AG09309 (cell line): ENCODE data around the gene DACH1.

Source experiments
- DNase-seq: peaks from one replicate; pipeline ENCODE4 v3.0.0-alpha.2; 2010; ENCODE audit warnings: low read depth
- H3K4me3 ChIP-seq: 2 replicates; pipeline ENCODE4 v1.5.1; 2011; ENCODE audit warnings: mild to moderate bottlenecking, low read depth, low read length, moderate library complexity; ENCODE audit not compliant: control insufficient read depth
- CTCF ChIP-seq: IDR thresholded peaks from 2 replicates; pipeline ENCODE4 v1.5.1; 2011; ENCODE audit warnings: mild to moderate bottlenecking, low read depth, low read length, inconsistent platforms; ENCODE audit not compliant: insufficient read depth, control insufficient read depth; ENCODE audit errors: missing control alignments

DACH1 gene

DNA sequence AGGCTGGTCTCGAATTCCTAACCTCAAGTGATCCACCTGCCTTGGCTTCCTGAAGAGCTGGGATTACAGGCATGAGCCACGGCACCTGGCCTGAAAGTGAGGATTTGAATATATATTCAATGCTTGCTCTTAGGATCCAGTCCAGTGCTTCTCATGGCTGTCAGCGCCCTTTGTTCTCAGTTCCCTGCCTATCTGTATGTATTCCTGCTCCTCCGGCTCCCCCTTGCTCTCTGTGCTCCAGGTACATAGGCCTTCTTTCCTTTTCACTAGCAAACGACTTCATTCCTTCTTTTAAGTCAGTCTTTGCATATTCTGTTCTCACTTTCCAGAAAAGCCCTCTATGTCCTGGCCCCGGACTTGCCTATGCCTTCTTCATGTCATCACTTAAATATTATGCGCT is 232.8 kb downstream of the DACH1 start:
- H3K4me3 ChIP-seq: no peak overlapping the region
- no peak for DNase-seq
- TF ChIP-seq CTCF: no peak

DNA sequence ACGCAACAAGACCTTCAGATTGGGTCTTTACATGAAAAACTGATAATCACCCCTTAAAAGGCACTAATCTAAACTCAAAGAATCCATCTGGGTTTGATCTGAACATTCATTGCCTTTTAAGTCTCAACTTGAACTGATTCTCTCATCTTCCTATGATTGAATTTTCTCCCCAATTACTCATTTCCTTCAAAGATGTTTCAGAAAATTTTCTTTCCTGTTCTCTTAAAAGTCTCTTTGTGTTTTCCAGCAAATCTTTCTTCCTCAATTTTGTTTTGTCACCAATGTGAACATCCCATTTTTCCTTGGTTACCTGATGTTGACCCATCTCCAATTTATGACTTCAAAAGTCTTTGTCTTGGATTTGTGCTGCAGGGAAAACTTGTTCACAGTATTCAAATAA is 234.3 kb downstream of the DACH1 start:
- no peak overlapping the region for H3K4me3 ChIP-seq
- DNase-seq: no peak
- no peak for TF ChIP-seq CTCF

DNA sequence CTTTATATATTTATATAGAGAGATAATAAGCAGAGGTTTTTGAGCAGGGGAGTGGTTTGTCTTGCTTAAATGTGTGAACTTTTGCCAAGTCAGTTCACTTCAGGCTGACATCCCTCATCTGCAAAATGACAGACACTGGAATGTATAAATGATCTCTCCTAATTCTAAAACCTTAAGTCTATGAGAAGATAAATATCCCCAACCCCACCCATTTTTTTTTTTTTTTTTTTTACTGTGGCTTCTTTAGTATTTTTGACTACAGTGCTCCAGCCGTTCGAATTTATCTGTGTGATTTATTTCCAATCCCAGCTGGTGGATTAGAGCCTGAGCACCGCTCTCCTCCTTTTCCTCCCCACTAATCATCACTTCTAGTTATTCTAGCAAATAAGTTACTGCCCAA is 234.8 kb downstream of the DACH1 start:
- no peak overlapping the region for H3K4me3 ChIP-seq
- no peak for DNase-seq
- no peak for TF ChIP-seq CTCF

DNA sequence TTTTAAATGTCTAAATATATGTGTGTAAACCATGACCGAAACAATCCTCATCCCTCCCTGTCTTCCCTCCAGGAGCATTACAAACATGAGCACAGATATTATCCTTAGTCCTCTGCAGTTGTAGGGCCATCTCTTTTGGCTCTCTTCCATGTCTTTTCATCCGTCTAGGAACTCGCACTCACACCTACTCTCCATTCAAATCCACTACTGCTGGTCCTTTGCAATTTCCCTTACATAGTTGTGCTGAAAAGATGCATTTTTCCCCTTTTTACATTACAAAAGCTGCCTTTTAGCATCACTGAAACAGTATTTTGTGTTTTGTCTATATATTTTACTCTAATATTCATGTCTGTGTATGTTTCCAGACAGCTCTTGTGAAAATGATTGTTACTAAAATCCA is 237.8 kb downstream of the DACH1 start:
- TF ChIP-seq CTCF: no peak
- H3K4me3 ChIP-seq: no peak overlapping the region
- DNase-seq: no peak

GRCh38 chr13:71626421-71627117 is 240.4 kb downstream of the DACH1 start:
- TF ChIP-seq CTCF: no peak
- H3K4me3 ChIP-seq: no peak overlapping the region

DNA sequence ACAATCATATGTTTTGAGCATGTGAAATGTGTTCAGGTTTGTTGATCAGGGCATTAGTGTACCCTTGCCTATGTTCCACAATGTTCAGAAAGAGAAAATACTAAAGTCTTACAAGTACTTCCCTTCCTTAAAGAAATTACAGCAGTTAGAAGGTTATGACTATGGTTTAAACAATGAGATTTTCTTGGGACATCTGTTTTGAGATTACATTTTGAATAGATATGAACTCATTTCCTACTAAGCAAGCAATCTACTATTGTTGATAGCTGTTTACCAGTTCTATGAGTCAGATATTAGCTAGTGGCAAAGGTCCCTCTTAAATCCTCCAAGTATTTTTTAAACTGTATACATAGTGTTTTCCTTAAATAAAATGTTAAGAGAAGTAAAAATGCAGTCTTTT is 241.3 kb downstream of the DACH1 start:
- no peak overlapping the region for H3K4me3 ChIP-seq
- TF ChIP-seq CTCF: no peak
- no peak for DNase-seq

More at GRCh38 chr13:71626421-71627117, 240.4 kb downstream of the DACH1 start:
- no peak for DNase-seq
